ENCODE data around the gene ADPRHL1.

The ADPRHL1 gene

DNA sequence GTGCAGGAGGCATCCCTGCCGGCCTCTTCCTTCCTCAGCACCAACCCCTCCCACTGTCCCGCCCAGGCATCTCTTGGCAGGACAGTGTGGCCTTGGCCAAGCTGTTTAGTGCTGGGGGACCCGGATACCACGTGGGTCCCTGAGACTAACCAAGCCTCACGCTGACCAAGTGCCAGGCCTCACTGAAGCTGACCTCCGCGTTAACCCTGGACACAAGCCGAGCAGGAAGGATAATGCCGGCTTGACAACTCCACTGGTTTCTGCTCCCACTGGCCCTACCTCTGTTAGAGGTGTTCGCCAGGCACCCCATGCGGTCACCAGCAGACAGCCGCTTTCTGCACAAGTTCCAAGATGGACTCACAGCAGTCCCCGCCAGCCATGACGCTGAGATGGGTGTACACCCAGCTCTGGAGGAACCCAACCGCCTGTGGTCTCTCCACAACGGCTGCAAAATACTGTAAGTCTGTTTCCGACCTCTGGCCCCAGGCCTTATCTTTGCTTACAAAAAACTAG, 101.7 kb downstream of the ADPRHL1 start:
- H3K4me3 ChIP-seq (ENCODE audit: low read depth, low read length), result no peak overlapping the region

DNA sequence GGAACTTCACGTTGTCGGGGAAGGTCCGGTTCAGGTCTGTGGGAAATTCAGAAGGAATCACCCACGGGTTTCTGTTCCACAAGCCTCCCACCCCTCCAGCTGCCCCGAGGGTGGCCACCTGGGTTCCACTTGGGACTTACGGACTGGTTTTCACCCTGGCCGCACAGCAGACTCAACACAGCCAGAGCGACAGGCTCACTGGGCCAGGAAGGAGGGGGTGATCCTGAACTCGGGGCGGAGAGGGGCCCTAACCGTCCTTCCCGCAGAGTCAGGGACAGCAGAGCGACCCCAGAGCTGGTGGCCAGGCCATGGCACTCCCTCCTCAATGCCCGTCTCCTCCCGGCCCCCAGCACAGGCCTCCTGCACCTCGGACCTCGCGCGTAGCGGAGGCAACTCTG, 102.4 kb downstream of the ADPRHL1 start:
- H3K4me3 ChIP-seq (ENCODE audit: low read depth, low read length), result no peak overlapping the region

DNA sequence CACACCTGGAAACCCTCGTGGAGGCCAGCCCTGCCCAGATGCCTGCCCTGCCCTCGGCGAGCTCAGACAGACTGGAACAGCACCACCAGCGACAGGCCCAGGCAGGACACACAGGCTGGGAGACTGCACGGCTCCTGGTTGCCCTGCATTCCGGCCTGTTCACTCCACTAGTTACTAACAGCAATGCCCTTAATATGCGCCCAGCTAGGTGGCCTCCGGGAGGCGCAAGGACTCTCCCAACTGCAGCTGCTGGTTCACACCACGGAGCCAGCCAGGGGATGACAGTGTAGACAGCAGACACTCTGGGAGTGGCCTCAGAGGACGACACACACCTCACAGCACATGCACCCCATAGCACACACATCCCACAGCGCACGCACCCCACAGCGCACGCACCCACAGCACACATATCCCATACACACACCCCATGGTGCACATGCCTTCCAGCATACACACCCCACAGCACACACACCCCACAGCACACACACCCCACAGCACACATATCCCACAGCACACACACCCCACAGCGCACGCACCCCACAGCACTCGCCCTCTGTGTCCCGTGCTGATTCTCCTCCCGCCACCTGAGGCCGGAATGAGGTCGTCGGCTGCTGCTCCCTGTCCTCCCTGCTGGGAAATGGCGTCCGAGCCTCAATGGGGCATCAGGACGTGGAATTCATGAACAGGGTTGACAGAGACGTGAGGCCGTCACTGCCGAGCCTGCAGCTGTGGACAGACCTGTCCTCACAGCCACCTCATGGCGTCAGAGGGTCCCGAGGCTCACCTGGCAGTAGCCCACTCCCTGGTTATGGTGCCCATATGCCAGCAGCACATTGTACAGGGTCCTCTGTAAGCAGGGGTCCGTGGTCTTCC, 103.0 kb downstream of the ADPRHL1 start:
- H3K4me3 ChIP-seq (ENCODE audit: low read depth, low read length), result no peak overlapping the region
